Calu3 (cell line): Measurements from ENCODE around the gene TGFBR2. TPM values are rescaled to one million over a fixed set of nuclear protein-coding genes. Genes with fewer than 3 reads are reported as not detected.

Experiments used
- BruUV-seq: library from RNA; stranded (reverse); fragments of 400-500 nt; replicated peaks from 2 replicates; lab custom pipeline; 2021; lab: Mats Ljungman, UMichigan
- CTCF ChIA-PET: fragments of 300-600 bp; sonication (Branson Sonifier 250); formaldehyde crosslinking; loops from one replicate; lab custom pipeline; 2022; ENCODE audit warnings: antibody characterized with exemption; lab: Charles Lee
- DNase-seq: peaks from one replicate; pipeline ENCODE4 v3.0.0; 2022
- H3K27ac Mint-ChIP-seq: one replicate; pipeline ENCODE4 v1.8.0; 2022; ENCODE audit warnings: mixed read lengths; ENCODE audit not compliant: unreplicated experiment
- H3K27me3 Mint-ChIP-seq: one replicate; pipeline ENCODE4 v1.8.0; 2022; ENCODE audit warnings: mixed read lengths; ENCODE audit not compliant: unreplicated experiment
- H3K36me3 Mint-ChIP-seq: one replicate; pipeline ENCODE4 v1.8.0; 2022; ENCODE audit warnings: mild to moderate bottlenecking, moderate library complexity, mixed read lengths; ENCODE audit not compliant: insufficient read depth, unreplicated experiment
- H3K4me1 Mint-ChIP-seq: one replicate; pipeline ENCODE4 v1.8.0; 2022; ENCODE audit warnings: mild to moderate bottlenecking, low read depth, mixed read lengths; ENCODE audit not compliant: unreplicated experiment
- H3K4me3 Mint-ChIP-seq: one replicate; pipeline ENCODE4 v1.8.0; 2022; ENCODE audit warnings: mild to moderate bottlenecking, low read depth, moderate library complexity, mixed read lengths; ENCODE audit not compliant: unreplicated experiment
- H3K9me3 Mint-ChIP-seq: one replicate; pipeline ENCODE4 v1.8.0; 2022; ENCODE audit warnings: low read depth, mixed read lengths; ENCODE audit not compliant: unreplicated experiment
- intact Hi-C: fragments of 100-400 bp; cut with micrococcal nuclease; formaldehyde crosslinking; loops from one replicate; pipeline ENCODE4 v1.10.0; 2022; ENCODE audit not compliant: unreplicated experiment
- total RNA-seq: library from RNA; stranded (reverse); gene quantifications from 2 replicates; pipeline ENCODE4 v1.2.3, GENCODE V29; 2022
- TF ChIP-seq, protein P1 (sequence below): fragments of 200-600 bp; IDR thresholded peaks from one replicate; pipeline ENCODE4 v1.8.0; 2022; ENCODE audit warnings: antibody characterized with exemption; ENCODE audit not compliant: unreplicated experiment

Gene TGFBR2
- total RNA-seq, 1 experiment from 2014 or later: 105 TPM

DNA sequence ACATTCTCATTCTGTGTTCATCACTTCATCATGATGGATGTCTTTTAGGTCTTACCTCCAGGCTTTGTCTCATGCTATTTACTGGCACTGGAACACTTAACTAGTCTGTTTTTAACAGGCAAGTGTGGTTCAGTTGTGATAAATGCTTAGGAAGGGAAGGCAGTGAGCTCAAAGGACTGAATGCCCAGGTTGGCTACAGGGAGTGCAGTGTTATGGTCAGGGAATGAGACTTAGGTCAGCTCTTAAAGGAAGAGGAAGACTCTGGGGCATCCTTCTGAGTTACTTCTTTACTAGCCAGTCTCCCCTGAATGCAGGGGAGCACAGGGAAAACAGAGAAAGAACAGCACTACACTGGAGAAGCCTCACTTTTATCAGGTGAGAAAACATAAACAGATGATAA lies 72.6 kb downstream of the TGFBR2 start:
- no peak for DNase-seq
- Mint-ChIP-seq H3K36me3 (peaks cover 51% of the 10 kb centered on the region), H3K9me3 (no peaks in the 10 kb centered on the region), H3K4me1 (peaks cover 27% of the 10 kb centered on the region), H3K4me3 (no peak overlapping the region), H3K27me3 (no peaks in the 10 kb centered on the region), H3K27ac (peak overlapping the region; percentile 30)
- intact Hi-C loops: no loop called here
- BruUV-seq: no TSS peak
- TF ChIP-seq, protein P1, sequence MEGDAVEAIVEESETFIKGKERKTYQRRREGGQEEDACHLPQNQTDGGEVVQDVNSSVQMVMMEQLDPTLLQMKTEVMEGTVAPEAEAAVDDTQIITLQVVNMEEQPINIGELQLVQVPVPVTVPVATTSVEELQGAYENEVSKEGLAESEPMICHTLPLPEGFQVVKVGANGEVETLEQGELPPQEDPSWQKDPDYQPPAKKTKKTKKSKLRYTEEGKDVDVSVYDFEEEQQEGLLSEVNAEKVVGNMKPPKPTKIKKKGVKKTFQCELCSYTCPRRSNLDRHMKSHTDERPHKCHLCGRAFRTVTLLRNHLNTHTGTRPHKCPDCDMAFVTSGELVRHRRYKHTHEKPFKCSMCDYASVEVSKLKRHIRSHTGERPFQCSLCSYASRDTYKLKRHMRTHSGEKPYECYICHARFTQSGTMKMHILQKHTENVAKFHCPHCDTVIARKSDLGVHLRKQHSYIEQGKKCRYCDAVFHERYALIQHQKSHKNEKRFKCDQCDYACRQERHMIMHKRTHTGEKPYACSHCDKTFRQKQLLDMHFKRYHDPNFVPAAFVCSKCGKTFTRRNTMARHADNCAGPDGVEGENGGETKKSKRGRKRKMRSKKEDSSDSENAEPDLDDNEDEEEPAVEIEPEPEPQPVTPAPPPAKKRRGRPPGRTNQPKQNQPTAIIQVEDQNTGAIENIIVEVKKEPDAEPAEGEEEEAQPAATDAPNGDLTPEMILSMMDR: no peak
- CTCF ChIA-PET: interaction anchor here (0.7 to 1.3 kb wide), 2 partner anchors 10 to 1477 kb away, joined by 5 to 6 read pairs; no protein-coding TSS in a partner anchor

DNA sequence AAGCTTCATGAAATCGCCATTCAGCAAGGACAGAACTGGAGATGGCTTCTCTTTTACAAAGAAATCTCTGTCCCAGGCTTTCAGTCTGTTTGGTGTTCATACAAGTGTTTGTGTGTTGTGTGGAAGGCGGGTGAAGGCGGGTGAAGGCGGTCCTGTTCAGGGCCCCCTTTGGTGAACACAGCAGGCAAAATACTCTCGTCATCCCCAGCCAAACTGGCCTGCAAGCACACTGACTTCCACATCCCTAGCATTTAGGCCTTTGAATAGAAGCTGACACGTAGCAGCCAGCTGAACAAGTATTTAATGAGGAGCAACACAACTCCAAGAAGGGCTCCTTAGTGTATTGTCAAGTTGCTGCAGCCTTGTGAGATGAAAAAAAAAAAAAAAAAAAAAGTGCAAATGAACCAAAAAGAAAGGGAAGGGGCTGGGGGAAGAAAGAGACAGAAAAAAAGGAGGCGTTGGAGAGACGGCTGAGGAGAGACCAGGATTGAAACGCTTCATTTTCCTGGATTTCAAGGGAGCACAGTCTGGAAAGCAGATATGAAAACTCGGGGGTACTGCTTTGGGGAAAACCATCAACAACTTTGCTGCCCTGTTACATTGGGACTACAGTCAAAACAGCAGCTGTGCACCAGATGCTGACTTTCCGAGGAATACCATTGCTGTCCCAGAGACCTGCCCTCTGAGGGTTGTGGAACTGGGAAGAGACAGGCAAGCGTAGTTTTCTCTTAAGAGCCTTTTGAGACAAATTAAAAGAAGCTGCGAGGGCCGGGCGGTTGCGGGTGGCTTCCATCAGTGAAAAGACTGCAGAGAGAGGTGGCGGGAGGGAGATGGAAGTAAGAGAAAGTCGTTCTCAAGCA lies 74.6 kb downstream of the TGFBR2 start:
- intact Hi-C loops: no loop called here

DNA sequence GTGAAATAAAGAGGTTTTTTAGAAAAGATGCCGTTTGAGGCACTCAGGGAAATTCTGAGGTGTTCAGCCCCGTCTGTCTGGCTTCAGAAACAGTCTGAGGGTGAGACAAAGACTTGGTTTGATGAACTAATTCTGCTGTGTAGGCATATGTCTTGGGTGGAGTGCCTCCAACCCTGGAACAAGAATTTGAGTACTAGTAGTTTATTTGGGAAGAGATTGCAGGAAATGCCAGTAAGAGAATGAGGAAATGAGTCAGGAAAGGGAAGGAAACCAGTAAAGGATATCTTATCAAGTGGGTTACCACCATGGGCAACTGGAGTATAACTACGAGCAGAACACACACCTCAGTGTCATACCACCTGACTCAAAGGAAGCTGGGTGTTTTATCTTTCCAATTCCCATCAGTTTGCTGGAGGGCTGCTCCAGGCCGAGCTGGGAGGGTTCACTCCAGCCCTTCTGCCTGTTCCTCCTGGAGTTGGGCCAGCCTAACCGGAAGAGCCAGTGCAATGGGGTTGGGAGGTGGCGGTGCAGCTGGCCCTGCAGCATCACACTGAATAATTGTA lies 75.3 kb downstream of the TGFBR2 start:
- DNase-seq: no peak
- TF ChIP-seq, protein P1: no peak
- H3K27me3 Mint-ChIP-seq: no peaks in the 10 kb centered on the region
- no peaks in the 10 kb centered on the region for H3K9me3 Mint-ChIP-seq
- H3K4me1 Mint-ChIP-seq: peaks cover 31% of the 10 kb centered on the region
- CTCF ChIA-PET: no interaction called here
- intact Hi-C loops: no loop called here
- no peak overlapping the region for H3K4me3 Mint-ChIP-seq
- H3K27ac Mint-ChIP-seq: peak overlapping the region; percentile 19
- BruUV-seq: no TSS peak
- H3K36me3 Mint-ChIP-seq: peaks cover 35% of the 10 kb centered on the region

More for the DNA sequence above, 74.6 kb downstream of the TGFBR2 start:
- BruUV-seq: no TSS peak
- Mint-ChIP-seq H3K36me3 (peaks cover 36% of the 10 kb centered on the region), H3K4me3 (no peak overlapping the region), H3K4me1 (peaks cover 31% of the 10 kb centered on the region), H3K27ac (peak overlapping the region; percentile 19), H3K9me3 (no peaks in the 10 kb centered on the region), H3K27me3 (no peaks in the 10 kb centered on the region)
- TF ChIP-seq, protein P1: no peak
- DNase-seq: no peak
- CTCF ChIA-PET: no interaction called here

DNA sequence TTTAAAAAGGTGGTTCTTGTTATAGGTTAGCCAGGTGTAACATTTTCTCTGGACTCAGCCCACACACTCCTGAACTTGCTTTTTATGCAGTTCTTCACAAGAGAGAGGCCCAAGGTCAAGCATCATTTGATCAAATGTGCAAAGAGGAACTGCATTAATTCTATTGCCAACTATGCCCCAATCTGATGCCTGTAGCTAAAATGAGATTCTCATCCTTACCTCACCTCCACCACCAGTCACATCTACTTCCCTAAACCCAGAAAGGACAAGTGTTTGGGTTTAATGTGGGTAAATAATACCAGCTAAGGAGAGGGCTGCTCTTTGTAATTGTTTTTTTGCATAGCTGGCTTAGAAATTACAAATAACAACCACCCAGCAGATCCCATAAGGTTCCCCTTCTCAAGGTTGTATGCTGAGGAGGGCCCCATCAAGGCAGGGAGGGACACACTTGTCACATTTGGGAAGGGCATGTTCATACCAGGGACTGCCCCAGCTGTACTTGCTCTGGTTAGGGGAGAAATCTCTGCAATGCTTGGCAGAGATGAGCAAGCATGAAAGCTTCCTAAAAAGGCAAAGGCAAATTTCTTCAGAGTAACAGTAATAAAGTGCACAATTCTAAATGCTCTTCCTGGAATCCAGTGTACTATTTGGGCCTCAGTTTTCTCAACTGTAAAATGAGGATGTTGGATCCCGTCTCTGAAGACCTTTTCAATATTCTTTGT lies 76.2 kb downstream of the TGFBR2 start:
- H3K27me3 Mint-ChIP-seq: no peaks in the 10 kb centered on the region
- CTCF ChIA-PET: no interaction called here
- no peaks in the 10 kb centered on the region for H3K9me3 Mint-ChIP-seq
- no TSS peak for BruUV-seq
- intact Hi-C loops: no loop called here
- no peak overlapping the region for H3K27ac Mint-ChIP-seq
- H3K36me3 Mint-ChIP-seq: peaks cover 33% of the 10 kb centered on the region
- peaks cover 39% of the 10 kb centered on the region for H3K4me1 Mint-ChIP-seq
- TF ChIP-seq, protein P1: no peak
- no peak overlapping the region for H3K4me3 Mint-ChIP-seq
- no peak for DNase-seq
